Sigmoid colon (tissue), 4 donors: ENCODE results near the gene USP31.

Experiments used
- EP300 ChIP-seq, 4 donors: sonication (generic); formaldehyde crosslinking; IDR thresholded peaks; one replicate each; pipeline ENCODE4 v1.6.1; 2017; ENCODE audit warnings: antibody characterized with exemption in 4 of 4
- POLR2A ChIP-seq, 2 donors: fragments of 450-650 bp; IDR thresholded peaks; one replicate each; pipeline ENCODE4 v1.6.1; 2016; ENCODE audit warnings: antibody characterized with exemption in 2 of 2, mild to moderate bottlenecking in 2 of 2, moderate library complexity in 2 of 2
- TF ChIP-seq, protein P1 (sequence below), 4 experiments: fragments of 450-650 bp in 3 of 4; fragments of 200-600 bp in 1 of 4; IDR thresholded peaks; one replicate each; pipeline ENCODE4 v1.5.1; 2016 to 2019; ENCODE audit warnings: antibody characterized with exemption in 4 of 4, mild to moderate bottlenecking in 3 of 4, moderate library complexity in 2 of 4

DNA sequence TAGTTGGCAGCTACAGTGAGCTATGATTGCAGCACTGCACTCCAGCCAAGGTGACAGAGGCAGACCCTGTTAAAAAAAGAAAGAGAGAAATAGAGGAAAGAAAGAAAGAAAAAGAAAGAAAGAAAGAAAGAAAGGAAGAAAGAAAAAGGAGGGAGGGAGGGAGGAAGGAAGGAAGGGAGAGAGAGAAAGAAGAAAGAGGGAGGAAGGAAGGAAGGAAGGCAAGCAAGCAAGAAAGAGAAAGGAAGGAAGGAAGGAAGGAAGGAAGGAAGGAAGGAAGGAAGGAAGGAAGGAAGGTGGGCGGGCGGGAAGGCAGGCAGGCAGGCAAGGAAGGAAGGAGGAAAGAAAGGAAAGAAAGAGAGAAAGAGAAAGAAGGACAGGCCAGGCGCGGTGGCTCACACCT lies 32.3 kb upstream of the USP31 start:
- TF ChIP-seq POLR2A (IDR thresholded peaks at IDR 0.05) (no peak), EP300 (IDR thresholded peaks at IDR 0.05) (no peak)
- TF ChIP-seq, protein P1, sequence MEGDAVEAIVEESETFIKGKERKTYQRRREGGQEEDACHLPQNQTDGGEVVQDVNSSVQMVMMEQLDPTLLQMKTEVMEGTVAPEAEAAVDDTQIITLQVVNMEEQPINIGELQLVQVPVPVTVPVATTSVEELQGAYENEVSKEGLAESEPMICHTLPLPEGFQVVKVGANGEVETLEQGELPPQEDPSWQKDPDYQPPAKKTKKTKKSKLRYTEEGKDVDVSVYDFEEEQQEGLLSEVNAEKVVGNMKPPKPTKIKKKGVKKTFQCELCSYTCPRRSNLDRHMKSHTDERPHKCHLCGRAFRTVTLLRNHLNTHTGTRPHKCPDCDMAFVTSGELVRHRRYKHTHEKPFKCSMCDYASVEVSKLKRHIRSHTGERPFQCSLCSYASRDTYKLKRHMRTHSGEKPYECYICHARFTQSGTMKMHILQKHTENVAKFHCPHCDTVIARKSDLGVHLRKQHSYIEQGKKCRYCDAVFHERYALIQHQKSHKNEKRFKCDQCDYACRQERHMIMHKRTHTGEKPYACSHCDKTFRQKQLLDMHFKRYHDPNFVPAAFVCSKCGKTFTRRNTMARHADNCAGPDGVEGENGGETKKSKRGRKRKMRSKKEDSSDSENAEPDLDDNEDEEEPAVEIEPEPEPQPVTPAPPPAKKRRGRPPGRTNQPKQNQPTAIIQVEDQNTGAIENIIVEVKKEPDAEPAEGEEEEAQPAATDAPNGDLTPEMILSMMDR (IDR thresholded peaks at IDR 0.05) = no peak
